NCI-H187 treated with DMSO at 0.1 percent for 48 hours (cell line): Measurements from ENCODE around the gene OVCH1.
"Not testable (repeated sequence)": the region's sequence is repeated elsewhere in the genome, so short reads cannot be mapped to it uniquely, and the experiment has no call there.

ENCODE experiments used
- DNase-seq: peaks from one replicate; lab custom pipeline; 2025; lab: John Stamatoyannopoulos, UW

The OVCH1 gene

DNA sequence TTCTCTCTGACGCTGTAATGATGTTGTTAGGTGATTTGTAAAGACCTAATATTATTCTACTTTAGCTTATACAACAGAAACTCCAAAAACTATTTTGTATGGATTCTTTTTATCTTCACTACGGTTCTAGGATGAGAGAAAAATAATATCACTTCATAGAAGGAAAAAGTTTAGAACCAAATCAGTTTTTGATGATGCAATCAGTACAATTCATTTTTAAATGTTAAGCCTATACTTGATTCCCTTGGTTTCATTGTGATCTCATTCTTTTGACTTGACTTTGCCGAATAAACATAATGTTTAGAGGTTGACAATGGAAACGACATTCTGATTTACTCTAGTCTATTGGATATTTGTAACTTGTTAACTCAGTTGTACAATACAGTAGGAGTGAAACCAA, 91.9 kb downstream of the OVCH1 start:
- no peak for DNase-seq

DNA sequence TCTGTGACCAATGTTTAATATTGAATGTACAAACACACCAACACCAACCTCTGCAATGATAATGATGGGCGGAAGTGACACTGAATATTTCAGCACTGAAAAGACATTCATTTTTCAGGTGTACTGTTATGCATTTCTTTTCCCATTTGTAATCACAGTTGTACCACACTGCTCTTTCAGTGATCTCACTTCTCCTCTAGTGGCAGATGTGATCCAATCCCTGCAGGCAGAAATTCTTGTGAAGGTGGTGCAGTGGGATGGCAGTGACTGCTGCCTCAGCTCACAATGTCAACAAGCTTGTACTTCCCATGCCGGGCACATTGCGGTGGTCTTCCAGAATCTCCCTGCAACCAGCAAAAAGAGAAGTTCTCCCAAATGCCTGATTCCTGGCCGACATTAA, 93.5 kb downstream of the OVCH1 start:
- DNase-seq = no peak

DNA sequence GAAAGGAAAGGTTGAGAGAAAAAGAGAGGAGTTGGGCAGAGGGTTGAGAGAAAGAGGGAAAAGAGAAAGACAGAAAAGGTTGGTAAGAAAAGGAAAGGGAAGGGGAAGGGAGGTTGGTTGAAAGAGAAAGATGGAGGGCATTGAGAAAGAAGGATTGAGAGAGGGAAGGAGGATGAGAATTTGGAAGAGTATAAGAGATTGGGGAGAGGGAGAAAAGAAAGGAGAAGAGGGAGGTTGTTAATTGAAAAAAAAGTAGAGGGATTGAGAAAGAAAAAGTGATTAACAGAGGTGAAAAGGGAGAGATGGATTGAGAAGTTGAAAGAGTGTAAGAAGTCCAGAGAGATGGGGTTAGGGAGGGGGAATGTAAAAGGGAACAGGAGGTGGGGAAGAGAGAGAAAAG, 95.0 kb downstream of the OVCH1 start:
- no peak for DNase-seq

DNA sequence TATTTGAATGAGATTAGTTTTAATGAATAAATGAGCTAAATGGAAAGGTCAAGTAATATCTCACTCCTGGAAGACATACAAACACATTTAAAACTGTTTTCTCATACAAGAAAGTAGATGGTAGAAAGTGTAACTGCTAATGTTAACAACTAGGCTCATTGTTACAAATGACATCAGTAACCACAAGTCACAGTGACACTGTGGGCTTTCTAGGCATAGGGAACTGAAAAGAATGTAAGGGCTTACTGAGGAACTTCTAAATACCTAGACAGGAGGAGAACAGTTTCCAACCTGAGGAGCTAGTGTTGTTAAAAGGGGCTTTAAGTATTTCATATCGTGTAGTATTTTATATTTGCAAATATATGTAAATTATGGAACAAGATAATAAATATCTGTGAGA, 99.0 kb downstream of the OVCH1 start:
- DNase-seq = no peak

DNA sequence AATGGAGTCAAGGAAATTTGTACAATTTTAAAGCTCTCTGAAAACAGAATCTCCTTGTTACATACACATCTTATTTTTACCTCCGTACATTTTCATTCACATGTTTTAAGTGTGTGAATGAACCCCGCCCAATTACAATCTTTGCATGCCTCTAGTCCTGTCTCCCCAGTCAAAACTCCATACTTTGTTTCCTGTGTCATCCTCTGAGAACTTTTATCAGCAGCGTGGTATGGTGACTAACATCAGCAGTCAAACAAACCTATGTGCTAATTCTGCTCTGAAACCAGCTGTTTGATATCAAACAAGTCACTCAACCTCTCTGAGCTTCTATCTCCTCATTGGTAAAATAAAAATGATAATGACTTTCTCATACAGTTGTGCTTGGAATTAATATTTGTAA, 100.7 kb downstream of the OVCH1 start:
- no peak for DNase-seq

DNA sequence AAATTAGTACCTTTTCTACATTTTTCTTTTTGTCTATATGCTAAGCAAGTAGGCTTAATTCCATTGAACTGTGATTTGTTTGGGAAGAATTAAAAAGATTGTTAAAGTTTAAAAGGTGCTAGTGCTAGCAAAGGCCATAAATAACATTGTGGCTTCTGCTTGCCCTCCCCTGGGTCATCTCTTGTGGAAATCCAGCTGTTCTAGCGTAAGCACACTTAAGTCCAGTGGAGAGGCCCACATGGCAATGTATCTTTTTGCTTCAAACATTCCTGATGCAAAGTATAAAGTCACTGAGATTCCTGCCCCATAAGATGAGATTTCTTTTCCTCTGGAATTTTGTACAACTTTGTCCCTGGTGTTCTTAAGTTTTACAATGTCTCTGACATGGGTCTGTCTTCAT, 102.1 kb downstream of the OVCH1 start:
- DNase-seq = no peak

DNA sequence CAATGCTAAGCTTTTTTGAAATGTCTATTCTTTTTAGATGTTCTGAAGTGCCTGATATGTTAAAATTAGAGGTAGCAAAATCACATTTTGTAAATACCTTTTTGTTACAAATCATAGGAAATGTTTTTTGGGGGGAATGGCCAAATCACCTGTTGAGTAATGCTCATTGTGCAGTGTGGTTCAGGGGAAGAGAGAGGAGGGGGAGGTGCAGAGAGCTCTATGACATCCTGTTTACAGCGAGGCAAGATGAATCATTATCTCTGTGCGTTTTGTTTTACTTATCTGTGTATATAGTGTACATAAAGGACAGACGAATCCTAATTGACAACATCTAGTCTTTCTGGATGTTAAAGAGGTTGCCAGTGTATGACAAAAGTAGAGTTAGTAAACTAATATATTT, 107.1 kb downstream of the OVCH1 start:
- DNase-seq = not testable (repeated sequence)

DNA sequence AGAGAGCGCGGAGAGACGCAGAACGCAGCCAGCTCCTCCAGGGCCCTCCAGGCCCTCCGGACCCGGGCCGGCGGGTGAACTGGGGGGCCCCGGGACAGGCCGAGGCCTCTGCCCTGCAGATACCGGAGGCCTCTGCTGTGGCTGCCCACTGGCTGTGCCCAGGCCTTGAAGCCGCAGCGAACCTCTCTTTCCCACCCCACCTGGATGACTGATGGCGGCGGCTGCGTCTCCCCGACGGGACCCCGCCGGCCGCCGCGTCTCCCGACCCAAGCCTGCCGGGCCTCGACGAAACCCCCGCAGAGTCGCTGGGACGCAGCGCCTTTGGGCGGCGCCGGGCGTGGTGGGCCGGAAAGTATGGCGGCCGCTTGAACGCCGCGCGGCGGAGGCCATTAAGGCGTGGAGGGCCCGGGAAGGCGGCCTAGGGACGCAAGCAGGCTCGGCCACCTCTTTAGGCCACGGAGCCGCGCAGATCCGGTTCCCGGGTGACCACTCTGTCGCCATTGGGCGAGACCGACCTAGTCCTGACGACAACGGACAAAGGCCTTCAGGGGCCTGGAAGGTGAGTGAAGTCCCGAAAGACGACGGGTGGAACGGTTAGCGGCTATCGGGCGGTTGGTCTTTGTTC, 108.1 kb downstream of the OVCH1 start:
- DNase-seq = no peak

DNA sequence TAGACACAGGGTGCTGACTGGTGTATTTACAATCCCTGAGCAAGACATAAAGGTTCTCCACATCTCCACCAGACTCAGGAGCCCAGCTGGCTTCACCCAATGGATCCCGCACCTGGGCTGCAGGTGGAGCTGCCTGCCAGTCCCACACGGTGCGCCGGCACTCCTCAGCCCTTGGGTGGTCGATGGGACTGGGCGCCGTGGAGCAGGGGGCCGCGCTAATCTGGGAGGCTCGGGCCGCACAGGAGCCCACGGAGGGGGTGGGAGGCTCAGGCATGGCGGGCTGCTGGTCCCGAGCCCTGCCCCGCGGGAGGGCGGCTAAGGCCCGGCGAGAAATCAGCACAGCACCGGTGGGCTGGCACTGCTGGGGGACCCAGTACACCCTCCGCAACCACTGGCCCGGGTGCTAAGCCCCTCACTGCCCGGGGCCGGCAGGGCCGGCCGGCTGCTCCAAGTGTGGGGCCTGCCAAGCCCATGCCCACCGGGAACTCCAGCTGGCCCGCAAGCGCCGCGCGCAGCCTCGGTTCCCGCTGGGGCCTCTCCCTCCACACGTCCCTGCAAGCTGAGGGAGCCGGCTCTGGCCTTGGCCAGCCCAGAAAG, 111.3 kb downstream of the OVCH1 start:
- DNase-seq = not testable (repeated sequence)

DNA sequence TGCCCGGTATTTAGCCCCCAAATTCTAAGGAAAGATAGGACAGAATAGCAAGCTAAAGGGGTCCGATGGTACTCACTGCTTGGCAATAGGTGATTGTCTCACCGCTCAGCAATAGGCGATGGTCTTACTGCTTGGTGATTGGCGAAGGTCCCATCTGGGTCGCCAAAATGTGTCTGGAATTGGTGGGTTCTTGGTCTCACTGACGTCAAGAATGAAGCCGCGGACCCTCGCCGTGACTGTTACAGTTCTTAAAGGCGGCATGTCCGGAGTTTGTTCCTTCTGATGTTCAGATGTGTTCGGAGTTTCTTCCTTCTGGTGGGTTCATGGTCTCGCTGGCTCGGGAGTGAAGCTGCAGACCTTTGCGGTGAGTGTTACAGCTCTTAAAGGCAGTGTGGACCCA, 112.3 kb downstream of the OVCH1 start:
- DNase-seq = not testable (repeated sequence)

DNA sequence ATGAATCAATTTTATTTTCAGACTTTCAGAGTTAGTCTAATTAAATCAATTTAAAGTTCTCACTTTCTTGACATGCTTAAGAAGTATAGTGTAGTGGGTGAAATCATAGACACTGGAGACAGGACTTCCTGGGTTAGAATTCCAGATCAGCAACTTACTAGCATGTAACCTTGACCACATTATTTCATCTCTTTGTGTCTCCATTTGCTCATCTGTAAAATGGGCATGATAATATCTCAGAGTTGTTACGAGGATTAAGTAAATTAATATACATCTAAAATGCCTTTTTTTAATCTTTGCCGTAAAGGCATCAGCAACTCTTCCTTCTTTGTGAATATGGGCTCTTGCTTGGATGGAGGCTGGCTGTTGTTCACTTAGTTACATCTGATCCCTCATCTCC, 115.2 kb downstream of the OVCH1 start:
- DNase-seq = no peak

DNA sequence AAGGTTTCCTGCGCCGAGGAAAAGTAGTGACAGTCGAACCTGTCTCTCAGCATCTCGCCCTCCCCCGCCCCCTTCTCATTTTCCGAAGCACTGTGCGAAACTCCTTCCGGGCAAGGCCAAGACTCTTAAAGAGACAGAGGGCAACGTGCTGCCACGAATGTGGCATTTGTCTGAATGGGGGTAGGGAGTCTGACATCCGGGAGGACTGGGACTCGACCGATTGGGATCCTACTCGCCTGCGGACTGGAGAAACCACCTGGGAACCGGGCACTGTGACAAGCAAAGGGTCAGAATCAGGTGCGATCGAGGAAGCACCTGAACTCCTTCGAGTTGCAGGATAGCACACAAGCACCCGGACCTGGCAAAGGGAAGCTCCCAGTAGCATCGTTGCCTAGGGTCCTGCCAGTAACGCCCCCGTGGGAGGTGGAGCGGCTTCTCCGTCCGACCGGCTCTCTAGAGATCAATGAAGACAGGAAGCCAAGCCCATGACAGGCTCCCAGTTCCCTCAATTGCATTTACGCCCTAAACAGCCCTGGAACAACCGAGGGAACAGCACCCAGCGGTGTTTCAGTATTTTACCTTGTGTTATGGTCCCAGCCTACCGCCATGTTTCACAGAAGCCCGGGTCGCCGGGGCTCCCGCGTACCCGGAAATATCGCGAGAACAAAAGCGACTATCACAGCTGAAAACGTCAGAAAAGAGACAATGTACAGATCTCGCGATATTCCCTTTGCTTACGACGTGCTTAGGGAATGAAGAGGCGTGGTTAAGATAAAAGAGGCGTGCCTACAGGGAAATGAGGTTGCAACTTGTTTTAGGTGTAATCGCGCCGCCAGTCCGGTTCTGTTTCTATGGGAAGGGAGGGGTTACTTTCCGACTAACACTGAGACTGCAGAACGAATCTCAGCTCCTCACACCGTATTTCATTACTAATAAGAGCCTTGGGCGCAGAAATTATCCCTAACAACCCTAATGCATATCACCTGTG, 116.7 kb downstream of the OVCH1 start, which contains the start of gene ERGIC2:
Gene ERGIC2, minus strand, starts transcription at position 637 of the 988 bp plus-strand sequence. CDS start 9,539 bp downstream, outside the sequence.
- DNase-seq = peak; percentile 98
